Measurements from ENCODE around the gene SETMAR. TPM values are rescaled to one million over a fixed set of nuclear protein-coding genes. Genes with fewer than 3 reads are reported as not detected.

Gene SETMAR
- total and polyA plus RNA-seq, 2 of the 13 experiments (the other 11 are each of a cell fraction or from before 2014, with no cell fraction given) = 7.0 to 16.7 TPM

DNA sequence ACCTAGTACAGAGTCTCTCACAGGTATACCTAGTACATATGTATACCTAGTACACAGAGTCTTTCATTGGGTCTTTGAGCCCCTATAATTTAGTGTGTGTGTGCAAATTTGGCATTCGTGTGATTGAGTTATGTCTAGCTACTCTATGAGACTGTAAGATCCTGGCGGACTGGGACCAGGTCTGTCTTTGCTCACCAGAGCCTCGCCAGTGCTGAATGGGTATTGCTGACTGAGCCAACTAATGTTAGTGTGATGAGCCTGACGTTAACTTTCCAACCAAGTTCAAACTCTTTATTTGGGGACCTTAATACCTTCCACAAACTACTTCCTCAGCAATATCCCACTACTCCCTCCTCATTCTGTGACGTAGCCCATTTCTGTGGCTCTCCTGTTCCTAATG, 35.6 kb downstream of the SETMAR start (continued):
- TF ChIP-seq, protein P1, sequence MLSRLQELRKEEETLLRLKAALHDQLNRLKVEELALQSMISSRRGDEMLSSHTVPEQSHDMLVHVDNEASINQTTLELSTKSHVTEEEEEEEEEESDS (CRISPR knock-in tag; IDR thresholded peaks at IDR 0.05; ENCODE audit: borderline replicate concordance) = no peak
- no peak for TF ChIP-seq ZNF530 (CRISPR knock-in tag; IDR thresholded peaks at IDR 0.05; ENCODE audit: low read depth)
- TF ChIP-seq ZFP36L2 (CRISPR knock-in tag; IDR thresholded peaks at IDR 0.05) = no peak
- TF ChIP-seq ZNF878 (CRISPR knock-in tag; IDR thresholded peaks at IDR 0.05) = no peak
- TF ChIP-seq AGO2 (optimal IDR thresholded peaks at IDR 0.05; ENCODE audit: low read depth, low read length) = no peak
- TF ChIP-seq ZNF318 (CRISPR knock-in tag; IDR thresholded peaks at IDR 0.05) = no peak
- TF ChIP-seq MTA1 (CRISPR knock-in tag; IDR thresholded peaks at IDR 0.05; ENCODE audit: borderline replicate concordance) = no peak
- no peak for TF ChIP-seq POLR2G (IDR thresholded peaks at IDR 0.05; ENCODE audit: low read depth, low read length)
- TF ChIP-seq ZNF383 (CRISPR knock-in tag; IDR thresholded peaks at IDR 0.05; ENCODE audit: borderline replicate concordance) = no peak
